Measurements from ENCODE around the gene TBC1D14.

Gene TBC1D14

DNA sequence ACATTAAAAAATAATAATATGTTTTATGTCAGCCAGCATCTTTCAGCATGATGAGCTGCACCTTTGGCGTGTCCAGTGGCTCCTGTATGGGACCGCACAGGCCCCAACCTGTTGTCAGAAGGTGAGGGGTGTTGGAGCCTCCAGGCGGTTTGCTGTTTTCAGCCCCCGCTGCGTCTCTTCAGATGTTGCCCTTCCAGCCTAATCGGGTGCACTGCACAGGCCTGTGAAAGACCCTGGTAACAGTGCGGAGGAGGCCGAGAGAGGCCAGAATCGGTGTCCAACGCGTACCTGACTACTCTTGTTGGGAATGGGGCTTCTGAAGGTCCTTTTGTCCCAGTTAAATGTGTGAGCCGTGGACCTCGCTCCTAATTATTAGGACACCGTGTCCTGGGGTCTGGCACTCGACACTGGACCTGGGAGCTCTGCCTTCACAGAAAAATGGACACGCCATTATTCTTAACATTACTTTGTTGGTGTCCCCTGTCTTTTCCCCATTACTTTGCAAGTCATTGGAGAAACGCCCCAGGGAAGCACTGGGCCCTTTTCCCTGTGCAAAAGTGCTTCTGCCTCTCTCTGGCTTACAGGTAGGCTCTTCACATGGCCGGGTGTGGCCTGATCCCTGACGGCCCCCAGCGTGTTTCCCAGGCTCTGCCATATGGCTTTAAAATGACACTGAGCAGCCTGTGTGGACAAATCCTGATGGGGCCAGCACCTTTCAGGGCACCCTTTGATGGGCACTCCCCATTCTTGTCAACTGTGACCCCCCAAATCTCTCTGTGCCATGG lies 51.2 kb downstream of the TBC1D14 start:
- in situ Hi-C loops (cut with HindIII; ENCODE audit: low pct_ligation_motif_present, low sequenced_read_pairs), result no loop called here
- H3K27me3 ChIP-seq (replicated peaks), result no peaks in the 10 kb centered on the region
- no peaks in the 10 kb centered on the region for H3K36me3 ChIP-seq (replicated peaks)
- DNase-seq, result no peak
- H3K4me3 ChIP-seq (ENCODE audit: low read depth, low read length), result no peak overlapping the region
- H3K27ac ChIP-seq, result no peak overlapping the region
- TF ChIP-seq, protein P1, sequence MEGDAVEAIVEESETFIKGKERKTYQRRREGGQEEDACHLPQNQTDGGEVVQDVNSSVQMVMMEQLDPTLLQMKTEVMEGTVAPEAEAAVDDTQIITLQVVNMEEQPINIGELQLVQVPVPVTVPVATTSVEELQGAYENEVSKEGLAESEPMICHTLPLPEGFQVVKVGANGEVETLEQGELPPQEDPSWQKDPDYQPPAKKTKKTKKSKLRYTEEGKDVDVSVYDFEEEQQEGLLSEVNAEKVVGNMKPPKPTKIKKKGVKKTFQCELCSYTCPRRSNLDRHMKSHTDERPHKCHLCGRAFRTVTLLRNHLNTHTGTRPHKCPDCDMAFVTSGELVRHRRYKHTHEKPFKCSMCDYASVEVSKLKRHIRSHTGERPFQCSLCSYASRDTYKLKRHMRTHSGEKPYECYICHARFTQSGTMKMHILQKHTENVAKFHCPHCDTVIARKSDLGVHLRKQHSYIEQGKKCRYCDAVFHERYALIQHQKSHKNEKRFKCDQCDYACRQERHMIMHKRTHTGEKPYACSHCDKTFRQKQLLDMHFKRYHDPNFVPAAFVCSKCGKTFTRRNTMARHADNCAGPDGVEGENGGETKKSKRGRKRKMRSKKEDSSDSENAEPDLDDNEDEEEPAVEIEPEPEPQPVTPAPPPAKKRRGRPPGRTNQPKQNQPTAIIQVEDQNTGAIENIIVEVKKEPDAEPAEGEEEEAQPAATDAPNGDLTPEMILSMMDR (IDR thresholded peaks at IDR 0.05; ENCODE audit: low read depth, low read length, missing control alignments), result no peak

DNA sequence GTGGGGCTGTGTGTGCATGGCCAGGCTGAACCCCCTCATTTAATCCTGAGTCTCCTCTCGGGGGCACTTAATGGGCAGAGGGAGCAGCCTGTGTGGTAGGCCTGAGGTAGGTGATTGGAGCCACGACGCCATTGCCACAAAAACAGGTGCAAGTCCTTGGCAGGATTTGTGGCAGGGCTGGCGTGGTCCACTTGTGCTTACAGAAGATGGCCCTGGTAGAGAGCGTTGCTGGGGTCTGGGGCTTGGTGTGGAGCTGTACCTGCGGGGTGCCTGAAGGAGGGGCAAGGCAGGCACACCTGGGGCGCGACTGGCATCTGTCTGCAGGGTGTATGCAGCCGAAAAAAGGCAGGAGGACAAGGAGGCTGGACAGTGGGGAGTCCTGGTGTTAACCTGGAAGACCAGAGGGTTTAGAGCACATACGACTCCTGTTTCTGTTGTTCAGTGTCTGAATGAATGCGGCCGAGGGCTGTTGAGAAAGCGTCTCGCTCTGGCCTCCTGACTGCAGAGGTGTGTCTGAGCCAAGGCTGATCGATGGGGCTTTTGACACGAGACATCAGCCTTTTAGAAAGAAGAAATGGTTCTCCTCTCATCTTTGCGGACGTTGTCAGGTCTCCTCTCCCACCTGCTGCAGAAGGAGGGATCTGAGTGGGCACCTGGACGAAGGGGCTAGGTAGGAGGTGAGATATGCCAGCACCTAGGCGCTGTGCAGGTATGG lies 52.0 kb downstream of the TBC1D14 start:
- no peak overlapping the region for H3K27ac ChIP-seq
- DNase-seq, result no peak
- no peaks in the 10 kb centered on the region for H3K27me3 ChIP-seq (replicated peaks)
- no peak overlapping the region for H3K4me3 ChIP-seq (ENCODE audit: low read depth, low read length)
- in situ Hi-C loops (cut with HindIII; ENCODE audit: low pct_ligation_motif_present, low sequenced_read_pairs), result no loop called here
- no peaks in the 10 kb centered on the region for H3K36me3 ChIP-seq (replicated peaks)
- TF ChIP-seq, protein P1 (IDR thresholded peaks at IDR 0.05; ENCODE audit: low read depth, low read length, missing control alignments), result no peak

DNA sequence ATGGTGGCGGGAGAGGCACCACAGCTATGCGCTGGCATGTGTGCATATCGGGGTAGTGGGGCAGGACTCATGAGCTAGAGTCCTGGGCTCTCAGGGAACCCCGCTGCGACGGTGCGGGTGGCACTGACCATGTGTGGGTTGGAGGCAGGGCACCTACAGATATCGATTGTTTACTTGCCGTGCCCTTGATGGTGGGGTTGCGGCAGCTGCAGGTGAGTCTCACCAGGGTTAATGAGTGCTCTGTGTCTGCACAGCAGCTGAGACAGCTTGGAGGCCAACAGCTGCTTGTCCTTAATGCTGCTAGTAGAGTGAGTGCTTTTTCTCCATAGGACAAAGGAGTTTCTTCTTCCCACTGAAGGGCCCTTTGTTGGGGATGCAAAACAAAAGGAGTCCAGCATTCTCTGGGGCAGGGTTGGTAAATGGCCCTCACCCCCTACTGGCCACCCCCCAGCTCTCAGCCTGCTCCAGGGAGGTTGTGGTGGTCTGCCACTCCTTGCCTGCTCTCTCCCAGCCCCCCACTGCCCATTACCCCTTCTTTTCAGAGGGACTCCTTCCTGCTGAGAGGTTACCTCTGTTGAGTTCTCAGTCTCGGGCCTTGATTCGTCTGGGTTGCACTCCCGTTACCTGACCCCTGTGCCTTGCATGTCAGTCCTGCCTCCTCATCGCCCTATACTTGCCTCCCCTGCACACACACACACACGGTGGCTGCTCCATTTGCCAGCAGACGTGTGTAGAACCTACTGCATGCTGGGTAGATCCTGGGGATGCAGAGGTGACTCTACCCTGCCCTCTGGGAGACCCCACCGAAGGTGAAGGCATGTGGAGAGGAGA lies 52.8 kb downstream of the TBC1D14 start:
- no peak for DNase-seq
- in situ Hi-C loops (cut with HindIII; ENCODE audit: low pct_ligation_motif_present, low sequenced_read_pairs), result no loop called here
- no peak overlapping the region for H3K27ac ChIP-seq
- TF ChIP-seq, protein P1 (IDR thresholded peaks at IDR 0.05; ENCODE audit: low read depth, low read length, missing control alignments), result no peak
- no peaks in the 10 kb centered on the region for H3K27me3 ChIP-seq (replicated peaks)
- no peak overlapping the region for H3K4me3 ChIP-seq (ENCODE audit: low read depth, low read length)
- H3K36me3 ChIP-seq (replicated peaks), result no peaks in the 10 kb centered on the region

DNA sequence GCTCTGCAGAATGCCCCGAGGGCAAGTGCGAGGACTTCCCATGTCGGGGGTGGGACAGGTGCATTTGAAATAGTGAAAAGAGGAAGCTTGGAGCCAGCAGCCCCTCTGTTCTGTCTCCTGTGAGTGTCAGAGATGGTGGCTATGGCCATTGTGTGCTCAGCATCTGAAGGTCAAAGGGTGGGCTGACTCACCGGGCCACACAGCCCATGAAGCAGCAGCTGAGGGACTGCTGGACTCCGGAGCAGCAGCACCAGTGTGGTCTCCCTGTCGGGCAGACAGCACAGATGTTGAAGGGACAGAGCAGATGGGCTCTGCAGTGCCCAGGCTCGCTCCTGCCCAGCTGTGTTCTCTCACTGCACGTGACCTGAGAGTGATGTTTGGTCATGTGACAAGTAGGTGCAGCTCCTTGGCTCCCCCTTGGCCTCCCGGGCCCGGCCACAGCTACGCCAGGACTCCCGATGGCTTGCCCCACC lies 53.5 kb downstream of the TBC1D14 start:
- in situ Hi-C loops (cut with HindIII; ENCODE audit: low pct_ligation_motif_present, low sequenced_read_pairs), result no loop called here
- Histone ChIP-seq H3K27me3 (replicated peaks) (no peaks in the 10 kb centered on the region), H3K27ac (no peak overlapping the region), H3K36me3 (replicated peaks) (no peaks in the 10 kb centered on the region), H3K4me3 (ENCODE audit: low read depth, low read length) (no peak overlapping the region)
- TF ChIP-seq, protein P1 (IDR thresholded peaks at IDR 0.05; ENCODE audit: low read depth, low read length, missing control alignments), result no peak
- peak; percentile 13 for DNase-seq

DNA sequence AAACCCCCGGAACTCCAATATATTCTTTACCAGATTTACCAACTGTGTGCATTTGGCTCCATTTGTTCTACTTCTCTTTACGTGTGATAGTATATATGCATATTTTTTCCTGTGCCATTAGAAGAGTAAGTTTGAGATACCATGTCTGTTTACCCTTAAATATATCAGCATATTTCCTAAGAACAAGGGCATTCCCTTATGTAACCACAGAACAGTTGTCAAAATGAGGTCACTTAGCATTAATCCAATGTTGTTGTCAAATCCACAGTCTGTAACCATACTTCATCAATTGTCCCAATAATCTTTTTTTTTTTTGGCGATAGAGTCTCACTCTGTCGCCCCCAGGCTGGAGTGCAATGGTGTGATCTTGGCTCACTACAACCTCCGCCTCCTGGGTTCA lies 55.2 kb downstream of the TBC1D14 start:
- Histone ChIP-seq H3K36me3 (replicated peaks) (no peaks in the 10 kb centered on the region), H3K27me3 (replicated peaks) (no peaks in the 10 kb centered on the region), H3K27ac (no peak overlapping the region), H3K4me3 (ENCODE audit: low read depth, low read length) (no peak overlapping the region)
- TF ChIP-seq, protein P1 (IDR thresholded peaks at IDR 0.05; ENCODE audit: low read depth, low read length, missing control alignments), result no peak
- in situ Hi-C loops (cut with HindIII; ENCODE audit: low pct_ligation_motif_present, low sequenced_read_pairs), result no loop called here
- no peak for DNase-seq
